Measurements from ENCODE around the gene LMO7.
"Not testable (repeated sequence)": the region's sequence is repeated elsewhere in the genome, so short reads cannot be mapped to it uniquely, and the experiment has no call there.

The LMO7 gene

DNA sequence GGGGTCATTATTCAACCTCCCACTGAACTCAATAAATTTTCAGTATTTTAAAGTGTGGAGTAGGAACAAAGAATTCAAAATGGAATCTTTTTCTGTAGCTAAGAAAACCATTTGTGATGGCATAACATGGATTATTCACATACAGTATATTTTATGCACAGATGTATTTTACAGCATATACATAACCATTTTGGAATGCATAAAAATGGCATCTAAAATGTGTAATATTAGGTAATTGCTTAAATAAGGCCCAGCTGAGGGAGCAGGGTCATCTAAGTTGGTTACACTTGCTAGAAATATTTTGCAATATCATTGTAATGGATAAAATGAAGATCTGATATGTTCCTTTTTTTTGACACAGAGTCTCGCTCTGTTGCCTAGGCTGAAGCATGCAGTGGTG is 146.9 kb downstream of the LMO7 start:
- no peak for DNase-seq

DNA sequence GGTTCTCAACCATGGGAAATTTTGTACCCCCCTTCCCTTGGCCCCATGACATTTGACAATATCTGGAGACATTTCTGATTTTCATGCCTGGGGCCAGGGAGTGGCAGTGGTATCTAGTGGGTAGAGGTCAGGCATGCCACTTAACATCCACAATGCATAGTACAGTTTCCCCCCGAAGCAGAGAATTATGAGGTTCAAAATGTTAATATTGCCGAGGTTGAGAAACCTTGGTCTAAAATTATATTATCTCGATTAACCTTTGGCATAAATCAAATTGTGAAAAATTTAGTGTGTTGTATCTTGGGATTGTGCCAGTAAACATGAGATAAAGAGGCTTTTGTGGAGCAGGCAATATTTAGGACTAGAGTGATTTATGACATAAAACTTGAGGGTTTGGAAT is 147.9 kb downstream of the LMO7 start:
- no peak for DNase-seq

DNA sequence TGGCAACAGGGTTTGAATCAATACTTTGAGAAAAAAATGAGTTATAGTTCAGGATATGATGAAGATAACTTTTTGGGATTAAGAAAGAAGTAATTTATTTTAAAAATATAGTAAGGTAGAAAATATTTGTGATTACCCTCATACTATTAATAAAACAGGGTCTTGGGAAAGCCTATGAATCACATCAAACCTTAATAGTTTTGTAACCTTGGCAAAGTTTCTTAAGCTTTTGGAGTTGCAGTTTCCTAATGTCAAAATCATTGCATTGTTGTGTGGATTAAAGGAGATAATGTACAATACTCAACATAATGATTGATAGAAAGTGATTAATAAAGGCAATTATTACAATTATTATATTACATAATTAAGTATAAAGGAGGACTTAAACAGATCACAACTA is 149.0 kb downstream of the LMO7 start:
- DNase-seq = no peak

DNA sequence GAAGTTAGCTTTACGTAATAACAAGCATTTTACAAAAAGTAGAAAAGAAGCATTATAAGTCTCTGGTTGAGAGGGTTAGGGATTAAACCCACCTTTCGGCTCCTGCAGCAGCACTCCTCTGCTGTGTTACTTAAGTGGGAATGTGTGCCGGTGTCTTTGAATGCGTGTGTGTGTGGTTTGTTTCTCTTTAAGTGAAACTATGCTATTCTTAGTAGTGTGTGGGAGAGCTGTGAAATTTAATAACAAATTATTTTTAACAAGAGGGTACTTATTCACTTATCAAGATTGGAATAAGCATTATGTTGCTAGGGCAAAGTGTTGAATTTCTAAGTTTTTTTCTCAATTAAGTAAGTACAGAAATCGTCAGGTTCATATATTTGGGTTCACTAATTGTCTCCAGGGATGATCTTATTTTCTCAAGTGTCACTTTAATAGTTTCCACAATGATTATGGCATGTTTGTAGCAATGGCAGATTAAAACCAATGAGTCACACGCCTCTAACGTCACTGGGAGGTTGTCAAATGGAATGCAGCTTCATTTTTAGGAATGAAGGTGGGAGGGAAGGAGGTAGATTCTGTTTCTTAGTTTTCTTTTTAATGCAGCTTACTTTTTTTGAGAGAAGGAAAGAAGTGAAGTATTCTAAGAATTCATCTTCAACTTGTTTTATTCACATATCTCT is 151.3 kb downstream of the LMO7 start:
- DNase-seq = no peak

DNA sequence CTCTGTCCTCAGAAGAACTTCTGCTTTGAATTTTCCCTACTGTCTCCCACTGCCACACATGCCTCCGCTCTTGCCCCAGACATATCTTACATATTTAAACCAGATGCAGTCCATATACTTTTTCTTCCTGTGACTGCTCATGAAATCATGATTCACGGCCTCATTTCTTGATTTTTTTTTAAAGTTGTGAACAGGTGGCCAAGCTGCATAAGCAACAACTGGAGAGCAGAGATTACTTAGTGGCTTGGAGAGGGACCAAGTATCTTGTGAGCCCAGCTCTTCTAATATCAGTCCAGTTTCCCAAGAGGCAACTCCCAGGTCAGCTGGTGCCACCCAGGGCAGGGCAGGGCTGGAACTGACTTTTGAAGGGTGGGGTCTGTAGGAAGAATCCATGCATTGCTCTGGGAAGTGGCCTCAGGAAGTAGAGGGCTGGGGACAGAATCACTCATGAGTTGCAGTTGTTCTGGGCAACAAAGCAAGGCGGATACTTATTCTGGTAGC is 152.4 kb downstream of the LMO7 start:
- DNase-seq = no peak

DNA sequence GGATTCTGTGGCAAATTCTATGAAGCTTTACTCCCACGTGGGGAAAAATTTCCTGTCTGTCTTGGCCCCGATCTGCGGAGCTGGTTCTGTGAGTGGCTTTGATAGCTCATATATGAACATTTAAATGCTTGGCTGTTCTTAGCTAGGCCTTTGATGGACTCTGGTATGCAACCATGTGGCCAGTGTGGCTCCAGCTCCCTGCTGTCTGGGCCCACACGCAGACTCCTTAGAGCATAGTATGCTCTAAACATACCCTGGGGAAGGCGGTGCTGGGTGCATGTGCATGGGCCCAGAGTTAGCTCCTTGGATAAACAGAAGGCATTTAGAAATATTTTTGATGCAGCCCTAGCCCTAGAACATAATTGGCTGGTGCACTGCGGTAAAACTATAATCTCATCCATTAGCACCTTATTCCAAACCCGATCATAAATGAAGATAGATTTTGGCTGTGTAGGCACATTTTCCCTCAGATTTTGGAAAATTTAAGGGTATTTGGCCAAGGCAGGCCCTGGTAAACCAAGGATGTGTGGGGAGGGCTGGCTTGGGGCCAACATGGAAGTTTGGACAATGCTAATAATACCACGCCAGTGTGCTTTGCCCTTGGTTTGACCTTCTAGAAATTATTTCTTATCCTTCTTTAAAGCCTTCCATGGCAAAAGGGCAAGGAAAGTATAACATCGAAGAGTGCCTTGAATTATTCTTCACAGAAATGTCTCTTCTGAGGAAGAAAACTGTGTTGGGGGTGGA is 153.5 kb downstream of the LMO7 start:
- DNase-seq = no peak

DNA sequence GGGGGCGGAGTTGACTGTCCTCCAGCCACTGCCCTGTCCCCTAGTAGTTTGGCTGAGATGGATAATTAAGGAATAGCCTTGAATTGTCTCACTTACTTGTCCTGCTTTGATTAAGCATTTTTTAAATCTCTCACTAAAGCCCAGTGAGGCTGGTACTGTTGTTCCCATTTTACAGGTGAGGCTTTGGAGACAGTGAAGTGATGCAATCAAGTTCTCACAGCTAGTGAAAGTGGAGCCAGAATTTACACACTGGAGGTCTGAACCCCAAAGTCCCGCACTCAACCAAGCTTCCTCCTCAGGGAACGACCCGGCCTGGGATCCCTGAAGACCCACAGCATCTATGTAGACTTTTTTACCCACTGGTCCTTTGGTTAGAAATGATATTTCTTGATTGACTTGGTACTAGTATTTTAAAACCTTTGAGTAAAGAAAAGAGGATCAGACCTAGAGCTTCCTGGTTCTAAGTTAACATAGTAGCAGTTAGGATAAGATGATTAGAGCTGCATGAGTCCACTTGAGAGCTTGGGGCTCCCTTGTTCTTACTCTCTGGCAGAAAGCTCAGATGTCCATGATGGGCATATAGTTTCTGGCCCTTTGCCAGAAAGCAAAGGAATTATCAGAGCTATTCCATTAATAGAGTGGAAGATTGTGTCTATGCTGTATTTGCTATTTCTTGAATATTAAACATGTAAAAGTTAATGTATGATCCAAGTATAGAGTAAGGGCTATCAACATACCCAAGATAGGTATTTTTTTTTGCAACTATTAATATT is 154.3 kb downstream of the LMO7 start:
- no peak for DNase-seq

DNA sequence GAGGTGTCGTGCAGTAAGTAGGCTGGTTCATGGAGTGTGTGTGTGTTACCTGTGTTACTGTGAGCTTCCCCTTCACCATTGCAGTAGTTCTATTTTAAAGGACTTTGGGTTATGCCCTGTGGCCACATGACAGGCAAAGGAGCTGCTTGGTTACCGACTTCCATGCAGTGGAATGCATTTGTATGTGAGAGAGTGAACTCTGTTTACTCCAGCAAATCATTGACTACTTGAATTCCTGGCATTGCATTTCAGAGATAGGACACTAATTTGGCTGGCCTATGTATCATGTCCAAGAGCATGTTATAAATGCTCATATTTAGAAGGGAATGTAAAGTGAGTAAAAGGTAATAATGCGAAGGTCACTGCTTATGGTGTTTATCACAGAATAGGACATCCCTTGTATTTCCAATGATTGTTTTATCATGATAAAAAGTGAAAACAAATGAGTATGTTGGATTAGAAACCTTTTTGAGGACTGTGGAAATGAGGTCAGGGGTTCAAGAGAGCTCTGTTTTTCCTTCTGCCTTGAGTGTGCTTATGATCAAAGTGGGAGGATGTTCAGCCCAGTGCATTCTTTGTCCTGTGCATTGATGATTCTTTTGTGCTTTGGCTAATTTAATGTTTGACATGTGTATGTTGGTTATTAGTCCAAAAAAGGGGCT is 156.5 kb downstream of the LMO7 start:
- DNase-seq = no peak

DNA sequence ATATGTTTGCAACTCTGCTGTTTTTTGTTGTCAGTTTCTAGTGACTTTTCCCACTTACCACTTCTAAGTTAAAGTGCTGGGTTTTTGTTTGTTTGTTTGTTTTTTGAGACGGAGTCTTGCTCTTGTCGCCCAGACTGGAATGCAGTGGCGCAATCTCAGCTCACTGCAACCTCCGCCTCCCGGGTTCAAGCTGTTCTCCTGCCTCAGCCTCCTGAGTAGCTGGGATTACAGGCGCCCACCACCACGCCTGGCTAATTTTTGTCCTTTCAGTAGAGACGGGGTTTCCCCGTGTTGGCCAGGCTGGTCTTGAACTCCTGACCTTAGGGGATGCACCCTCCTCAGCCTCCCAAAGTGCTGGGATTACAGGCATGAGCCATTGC is 157.0 kb downstream of the LMO7 start:
- DNase-seq = not testable (repeated sequence)

DNA sequence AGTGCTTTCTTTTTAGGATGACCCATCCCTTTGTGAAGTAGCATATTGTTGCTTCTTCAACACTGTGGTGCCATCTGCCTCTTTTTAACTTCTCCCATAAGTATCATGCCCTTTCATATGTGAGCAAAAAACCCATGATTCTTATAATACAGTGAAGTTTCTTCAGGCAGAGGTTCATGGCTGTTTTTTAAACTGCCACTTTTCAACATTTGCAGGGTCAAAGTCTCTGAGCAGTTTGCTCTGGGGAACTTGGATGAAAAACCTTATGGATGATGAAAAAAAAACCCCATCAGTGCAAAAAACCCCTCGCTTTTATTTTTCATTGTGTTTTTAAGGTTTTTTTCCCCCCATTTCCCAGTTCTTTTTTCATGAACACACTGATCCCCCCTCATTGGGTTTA is 158.5 kb downstream of the LMO7 start:
- DNase-seq = no peak

DNA sequence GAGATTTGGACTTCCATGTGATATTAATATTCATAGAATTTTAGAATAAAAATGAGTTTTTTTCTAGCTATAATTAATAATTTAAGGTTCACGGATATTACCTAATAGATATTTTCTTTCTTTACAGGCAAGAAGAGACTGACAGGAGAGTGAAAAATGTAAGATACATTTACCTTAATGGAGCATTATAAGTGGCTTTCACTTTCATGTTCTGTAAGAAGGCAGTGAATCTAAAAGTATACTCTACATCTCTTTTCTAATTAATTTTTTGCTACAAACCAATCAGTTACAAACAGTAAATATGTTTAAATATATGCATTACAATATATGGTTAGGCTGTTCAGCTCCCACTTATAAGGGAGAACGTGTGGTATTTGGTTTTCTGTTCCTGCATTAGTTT is 159.1 kb downstream of the LMO7 start:
- DNase-seq = no peak

DNA sequence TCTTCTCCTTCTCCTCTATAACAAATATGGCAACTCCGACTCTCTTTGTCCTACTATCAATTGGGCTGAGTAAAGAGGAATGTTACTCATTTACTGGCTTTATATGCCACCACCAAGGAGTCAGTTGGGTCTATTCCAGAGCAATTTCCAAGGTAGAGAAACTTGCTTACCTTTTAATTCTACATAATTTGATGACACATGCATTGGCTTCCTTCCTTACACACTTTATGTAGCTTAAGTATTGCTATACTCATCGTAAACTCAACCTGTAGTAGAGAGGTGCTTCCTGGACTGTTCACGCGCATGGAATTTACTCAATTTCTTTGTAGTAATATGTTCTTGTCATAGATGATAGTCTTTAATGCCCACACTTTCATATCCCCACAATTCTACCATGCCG is 160.7 kb downstream of the LMO7 start:
- no peak for DNase-seq

DNA sequence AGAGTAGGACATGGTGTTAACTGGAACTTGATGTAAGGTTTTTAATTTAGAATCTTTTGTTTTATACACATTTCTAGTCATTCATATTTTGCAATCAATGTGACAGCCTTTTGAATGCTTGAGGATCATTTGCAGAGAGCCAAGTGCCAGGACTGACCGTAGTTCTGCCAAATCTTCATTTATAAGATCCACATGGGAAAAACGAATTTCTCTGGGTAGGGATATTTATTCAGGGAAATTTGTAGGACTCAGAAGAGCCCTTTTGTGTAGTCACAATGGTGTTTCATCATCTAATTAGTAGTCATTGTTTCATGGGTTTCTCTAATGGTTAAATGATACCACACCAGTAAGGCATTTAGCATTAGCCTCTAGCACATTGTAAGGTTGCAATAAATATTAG is 161.1 kb downstream of the LMO7 start:
- DNase-seq = no peak

DNA sequence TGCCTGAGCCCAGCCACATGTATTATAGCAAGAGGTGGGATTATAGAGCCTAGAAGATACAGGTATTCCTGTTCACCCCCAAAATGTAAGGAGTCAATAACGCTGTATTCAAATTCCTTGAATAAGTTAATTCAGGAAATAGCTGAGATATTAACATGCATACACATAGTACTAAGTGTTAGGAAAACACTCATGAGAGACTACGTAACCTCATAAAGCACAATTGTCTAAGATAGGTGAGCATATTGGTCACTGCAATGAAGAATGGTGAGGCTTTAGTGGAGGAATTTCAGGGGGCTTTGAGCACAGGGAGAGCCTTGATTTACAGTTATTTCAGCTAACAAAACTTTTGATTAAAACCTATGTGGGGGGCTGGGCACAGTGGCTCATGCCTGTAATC is 161.6 kb downstream of the LMO7 start:
- DNase-seq = no peak

DNA sequence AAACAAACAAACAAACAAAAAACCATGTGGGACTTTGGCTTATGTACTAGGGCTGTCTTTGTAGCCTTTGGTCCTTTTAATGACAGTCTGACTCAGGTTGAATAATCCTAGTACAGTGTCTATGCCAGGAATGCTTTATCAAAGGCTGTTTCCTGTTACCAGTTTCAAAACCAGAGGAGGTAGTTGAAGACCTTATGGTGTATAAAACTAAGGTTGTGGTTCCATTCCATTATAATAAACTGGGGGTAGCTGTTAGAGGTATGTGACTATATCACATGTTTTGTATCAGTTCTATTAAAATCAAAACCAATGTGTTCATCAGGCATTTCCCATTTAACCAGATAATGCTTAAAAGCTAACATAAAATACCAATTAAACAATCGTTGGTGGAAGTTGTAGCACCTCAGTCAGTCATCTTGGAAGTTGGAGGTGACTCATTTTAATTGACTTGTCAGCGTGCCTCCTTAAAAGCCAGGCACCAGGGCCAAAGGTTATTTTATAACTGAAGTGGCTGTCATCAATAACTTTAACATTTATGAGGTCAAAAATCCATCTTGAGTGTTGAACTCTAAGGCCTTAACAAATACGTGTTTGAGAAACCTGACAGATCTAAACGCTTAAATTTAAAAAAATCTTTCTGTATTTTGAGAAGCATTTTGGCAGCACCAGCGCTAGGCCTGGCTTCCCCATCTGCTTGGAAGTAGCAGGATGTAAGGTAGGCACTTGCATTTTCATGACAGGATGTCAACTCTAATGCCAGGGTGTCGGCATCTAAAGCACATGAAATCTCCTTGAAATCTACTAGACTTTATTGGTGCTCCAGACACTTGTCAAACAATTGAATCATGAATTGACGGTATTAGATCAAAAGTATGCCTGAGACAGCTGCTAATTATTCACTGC is 162.5 kb downstream of the LMO7 start:
- no peak for DNase-seq

DNA sequence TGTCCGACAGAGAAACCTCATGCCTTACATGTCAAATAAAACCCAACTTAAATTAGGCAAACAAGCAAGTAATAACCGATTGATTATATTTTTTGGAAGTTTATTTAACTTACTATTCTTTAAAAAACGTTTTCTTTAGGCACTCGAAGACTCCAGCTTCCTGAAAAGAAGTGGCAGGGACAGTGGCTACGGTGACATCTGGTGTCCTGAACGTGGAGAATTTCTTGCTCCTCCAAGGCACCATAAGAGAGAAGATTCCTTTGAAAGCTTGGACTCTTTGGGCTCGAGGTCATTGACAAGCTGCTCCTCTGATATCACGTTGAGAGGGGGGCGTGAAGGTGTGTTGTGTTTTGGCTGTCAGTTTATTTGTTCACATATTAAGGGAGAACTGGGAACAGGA is 164.4 kb downstream of the LMO7 start:
- no peak for DNase-seq

DNA sequence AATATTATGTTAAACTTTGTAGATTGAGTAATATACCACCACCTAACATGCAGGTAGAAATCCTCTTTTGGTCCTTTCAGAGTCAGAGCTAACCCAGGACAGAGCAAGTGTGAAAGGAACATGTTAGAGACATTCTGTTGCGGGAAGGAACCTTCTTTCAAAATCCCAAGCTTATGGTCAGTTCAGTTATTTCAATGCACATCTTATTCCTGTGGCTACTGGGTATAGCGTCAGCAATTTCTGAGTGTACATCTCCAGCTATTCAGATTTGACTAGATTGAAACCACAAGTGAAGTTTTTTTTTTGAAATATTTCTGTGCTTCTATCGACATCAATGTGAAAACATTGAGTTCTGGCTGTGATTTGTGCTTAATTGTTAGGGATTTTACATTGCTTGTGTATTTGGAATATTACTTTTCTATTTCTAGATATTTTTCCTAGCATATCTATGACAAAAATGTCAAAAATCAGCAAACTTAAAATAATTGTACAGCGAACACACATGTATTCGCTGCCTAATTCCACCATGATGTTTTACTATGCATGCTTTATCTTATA is 165.3 kb downstream of the LMO7 start:
- no peak for DNase-seq

DNA sequence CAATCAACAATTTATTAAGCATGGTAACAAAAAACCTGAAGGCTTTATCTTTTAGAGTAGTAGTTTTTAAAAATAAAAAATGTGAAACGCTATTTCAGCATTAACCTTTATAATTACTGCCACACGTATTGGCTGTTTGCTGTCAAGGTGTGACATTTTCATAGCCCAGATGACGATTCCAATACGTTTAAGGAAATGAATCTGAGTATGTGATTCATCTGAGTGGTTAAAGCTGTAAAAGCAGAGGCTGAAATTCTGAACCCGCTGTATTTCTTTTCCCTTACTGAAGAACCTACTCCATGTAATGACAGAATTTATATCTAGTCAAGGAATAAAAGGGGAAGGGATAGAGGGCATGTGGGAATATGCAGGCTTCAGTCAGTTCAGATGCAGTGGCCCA is 166.0 kb downstream of the LMO7 start:
- DNase-seq = no peak

DNA sequence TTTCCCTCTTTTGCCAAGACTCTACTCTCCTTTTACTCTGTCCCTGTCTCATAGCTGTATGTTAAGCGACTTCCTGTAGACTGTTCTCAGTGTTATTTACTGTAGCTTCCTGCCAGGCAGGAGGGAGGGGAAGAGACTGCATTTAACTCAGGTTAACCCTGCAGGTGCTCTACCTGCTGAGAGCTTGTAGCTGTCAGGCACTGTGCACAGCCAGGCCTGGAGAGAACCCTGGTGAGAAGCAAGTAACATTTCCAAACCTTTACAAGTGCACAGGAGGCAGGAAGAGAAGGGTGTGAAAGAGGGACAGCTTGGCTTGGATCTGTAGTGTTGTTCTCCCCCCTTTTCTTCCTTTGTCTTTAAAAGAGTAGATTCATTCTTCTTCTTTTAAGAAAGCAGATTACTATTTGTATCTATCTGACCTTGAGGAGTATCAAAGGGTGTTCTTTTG is 167.1 kb downstream of the LMO7 start:
- no peak for DNase-seq

DNA sequence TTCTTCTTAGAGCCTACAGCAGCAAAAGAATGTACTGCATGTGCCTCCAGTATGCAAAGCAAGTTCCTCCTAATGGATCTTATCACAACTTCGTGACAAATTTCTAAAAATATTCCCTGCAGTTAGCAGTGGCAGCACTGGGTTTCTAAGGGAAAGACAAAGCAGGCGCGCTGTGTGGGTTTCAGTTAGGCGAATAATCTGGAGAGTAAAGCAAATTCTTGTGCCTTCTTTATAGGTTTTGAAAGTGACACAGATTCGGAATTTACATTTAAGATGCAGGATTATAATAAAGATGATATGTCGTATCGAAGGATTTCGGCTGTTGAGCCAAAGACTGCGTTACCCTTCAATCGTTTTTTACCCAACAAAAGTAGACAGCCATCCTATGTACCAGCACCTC is 167.9 kb downstream of the LMO7 start:
- DNase-seq = no peak

DNA sequence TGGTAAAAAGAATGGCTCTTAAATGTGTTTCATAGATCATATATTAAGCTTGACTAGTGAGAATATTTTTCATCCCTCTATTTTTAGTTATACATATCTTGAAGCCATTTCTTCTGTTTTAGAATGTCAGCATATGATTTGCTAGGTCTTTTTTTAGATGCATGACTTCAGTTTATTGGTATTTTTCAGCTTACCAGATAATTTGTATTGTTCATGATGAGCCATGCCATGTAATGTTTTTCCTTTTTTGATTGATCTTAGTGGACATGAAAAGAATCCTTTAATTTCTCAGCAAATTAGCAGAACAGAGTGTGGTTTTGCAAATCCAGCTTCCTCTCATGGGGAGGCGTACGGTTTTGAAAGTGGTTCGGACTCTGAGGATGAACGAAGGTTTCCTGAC is 168.5 kb downstream of the LMO7 start:
- no peak for DNase-seq

DNA sequence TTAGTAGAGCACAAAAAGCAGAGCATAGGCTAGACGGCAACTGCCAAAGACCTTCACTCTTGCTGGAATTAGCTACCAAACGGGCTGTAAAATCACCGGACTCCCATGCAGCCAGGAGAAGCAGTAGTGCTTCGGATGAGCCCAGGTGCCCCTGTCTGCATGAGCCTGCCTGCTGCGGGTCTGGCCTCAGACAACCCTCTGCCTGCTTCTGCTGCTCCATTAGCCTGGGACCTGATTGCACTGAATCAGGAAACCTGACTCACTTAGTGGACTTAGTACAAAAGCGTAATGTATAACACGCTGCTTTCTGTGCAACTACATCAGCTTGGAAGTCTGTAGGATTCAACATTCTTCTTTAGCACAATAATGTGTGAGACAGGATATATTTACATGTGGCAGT is 170.0 kb downstream of the LMO7 start:
- no peak for DNase-seq
